ENCODE results near the gene OBP2B.

Gene OBP2B

GRCh38 chr9:133166392-133166791, 42.7 kb downstream of the OBP2B start:
- no peaks in the 10 kb centered on the region for H3K79me2 ChIP-seq (ENCODE audit: insufficient read depth, low read length)
- no peaks in the 10 kb centered on the region for H3K9me3 ChIP-seq (ENCODE audit: low read length)
- no peak for TF ChIP-seq CTCF (IDR thresholded peaks at IDR 0.05; ENCODE audit: low read length)
- no peak for TF ChIP-seq EZH2 (IDR thresholded peaks at IDR 0.05; ENCODE audit: borderline replicate concordance, low read length)
- H3K36me3 ChIP-seq (ENCODE audit: insufficient read depth, low read length): no peaks in the 10 kb centered on the region
- H2AFZ ChIP-seq (ENCODE audit: low read length): no peak overlapping the region
- peaks cover 16% of the 10 kb centered on the region for H3K4me1 ChIP-seq (ENCODE audit: insufficient read depth, low read length, severe bottlenecking)
- no peaks in the 10 kb centered on the region for H3F3A ChIP-seq (ENCODE audit: insufficient read depth, low read length)
- no peaks in the 10 kb centered on the region for H3K9me2 ChIP-seq (ENCODE audit: low read depth, low read length)
- no peak overlapping the region for H3K27ac ChIP-seq (ENCODE audit: low read depth, low read length, poor library complexity, severe bottlenecking)
- H4K20me1 ChIP-seq (ENCODE audit: insufficient read depth, low read length): no peaks in the 10 kb centered on the region
- H3K27me3 ChIP-seq (ENCODE audit: insufficient read depth, low read length): peaks cover 5% of the 10 kb centered on the region; the same call in 1 of the 2 replicates
- no peak overlapping the region for H3K4me3 ChIP-seq (ENCODE audit: low read depth, low read length, poor library complexity, severe bottlenecking)
- no peak overlapping the region for H3K9ac ChIP-seq (ENCODE audit: low read length)
- H3K4me2 ChIP-seq (ENCODE audit: low read length): no peak overlapping the region

GRCh38 chr9:133165452-133165730, 43.7 kb downstream of the OBP2B start:
- Histone ChIP-seq H3K9ac (ENCODE audit: low read length) (no peak overlapping the region), H3K4me2 (ENCODE audit: low read length) (no peak overlapping the region), H3K36me3 (ENCODE audit: insufficient read depth, low read length) (no peaks in the 10 kb centered on the region), H3K9me3 (ENCODE audit: low read length) (no peaks in the 10 kb centered on the region), H3K9me2 (ENCODE audit: low read depth, low read length) (no peaks in the 10 kb centered on the region), H3K27ac (ENCODE audit: low read depth, low read length, poor library complexity, severe bottlenecking) (no peak overlapping the region), H2AFZ (ENCODE audit: low read length) (no peak overlapping the region), H3K4me3 (ENCODE audit: low read depth, low read length, poor library complexity, severe bottlenecking) (no peak overlapping the region), H3K27me3 (ENCODE audit: insufficient read depth, low read length) (no peaks in the 10 kb centered on the region; the same call in 1 of the 2 replicates), H3F3A (ENCODE audit: insufficient read depth, low read length) (no peaks in the 10 kb centered on the region), H3K79me2 (ENCODE audit: insufficient read depth, low read length) (no peaks in the 10 kb centered on the region), H3K4me1 (ENCODE audit: insufficient read depth, low read length, severe bottlenecking) (peaks cover 8% of the 10 kb centered on the region), H4K20me1 (ENCODE audit: insufficient read depth, low read length) (no peaks in the 10 kb centered on the region)
- TF ChIP-seq CTCF (IDR thresholded peaks at IDR 0.05; ENCODE audit: low read length) (no peak), EZH2 (IDR thresholded peaks at IDR 0.05; ENCODE audit: borderline replicate concordance, low read length) (no peak)

- no peaks in the 10 kb centered on the region for H4K20me1 ChIP-seq (ENCODE audit: insufficient read depth, low read length)
- H3K79me2 ChIP-seq (ENCODE audit: insufficient read depth, low read length): no peaks in the 10 kb centered on the region
- H2AFZ ChIP-seq (ENCODE audit: low read length): no peak overlapping the region
- no peaks in the 10 kb centered on the region for H3K9me3 ChIP-seq (ENCODE audit: low read length)
- H3K9ac ChIP-seq (ENCODE audit: low read length): no peak overlapping the region
- peak overlapping the region; percentile 61; the same call in 1 of the 2 replicates for H3K4me2 ChIP-seq (ENCODE audit: low read length)
- no peaks in the 10 kb centered on the region for H3K9me2 ChIP-seq (ENCODE audit: low read depth, low read length)
- H3K4me1 ChIP-seq (ENCODE audit: insufficient read depth, low read length, severe bottlenecking): peaks cover 8% of the 10 kb centered on the region
- no peak for TF ChIP-seq CTCF (IDR thresholded peaks at IDR 0.05; ENCODE audit: low read length)
- no peak for TF ChIP-seq EZH2 (IDR thresholded peaks at IDR 0.05; ENCODE audit: borderline replicate concordance, low read length)
- no peak overlapping the region for H3K27ac ChIP-seq (ENCODE audit: low read depth, low read length, poor library complexity, severe bottlenecking)
- H3K4me3 ChIP-seq (ENCODE audit: low read depth, low read length, poor library complexity, severe bottlenecking): peak overlapping the region; percentile 49
- no peaks in the 10 kb centered on the region for H3K36me3 ChIP-seq (ENCODE audit: insufficient read depth, low read length)
- no peaks in the 10 kb centered on the region; the same call in 1 of the 2 replicates for H3K27me3 ChIP-seq (ENCODE audit: insufficient read depth, low read length)
- H3F3A ChIP-seq (ENCODE audit: insufficient read depth, low read length): no peaks in the 10 kb centered on the region
These were observed 44.9 kb downstream of the OBP2B start for GRCh38 chr9:133164191-133164590.
